ENCODE data around the gene FNDC5.
A peak's percentile ranks its signal among the peaks of the same experiment; 100 is the strongest.

FNDC5 gene

DNA sequence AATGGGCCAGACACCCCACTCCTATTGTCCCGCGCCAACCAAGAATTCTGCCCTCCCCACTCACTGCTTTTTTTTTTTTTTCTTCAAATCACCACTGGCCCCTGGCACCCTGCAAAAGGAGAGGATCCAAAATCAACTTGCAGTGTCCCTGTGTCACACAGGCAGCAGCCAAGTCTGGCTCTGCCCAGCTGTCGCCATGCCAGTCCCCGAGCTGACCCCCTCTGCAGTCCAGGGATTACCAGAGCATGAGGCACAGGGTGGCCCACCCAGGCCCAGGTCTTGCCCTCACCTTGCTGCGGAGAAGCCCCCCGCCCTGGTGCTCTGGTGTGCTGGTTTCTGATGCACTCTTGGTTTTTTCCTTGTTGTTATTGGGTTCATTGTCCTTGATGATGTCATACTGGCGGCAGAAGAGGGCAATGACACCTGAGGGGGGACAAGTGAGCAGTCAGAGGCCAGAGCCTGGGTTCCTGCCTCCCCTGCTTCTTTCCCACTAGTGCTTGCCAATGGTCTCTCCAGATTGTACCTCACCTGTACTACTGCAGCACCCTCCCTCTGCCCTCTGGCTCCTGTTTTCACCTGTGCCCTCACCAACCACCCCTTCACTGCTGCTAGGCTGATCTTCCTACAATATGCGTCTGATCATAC, 6.2 kb downstream of the FNDC5 start:
- no peak for DNase-seq (ENCODE audit: low spot score)

DNA sequence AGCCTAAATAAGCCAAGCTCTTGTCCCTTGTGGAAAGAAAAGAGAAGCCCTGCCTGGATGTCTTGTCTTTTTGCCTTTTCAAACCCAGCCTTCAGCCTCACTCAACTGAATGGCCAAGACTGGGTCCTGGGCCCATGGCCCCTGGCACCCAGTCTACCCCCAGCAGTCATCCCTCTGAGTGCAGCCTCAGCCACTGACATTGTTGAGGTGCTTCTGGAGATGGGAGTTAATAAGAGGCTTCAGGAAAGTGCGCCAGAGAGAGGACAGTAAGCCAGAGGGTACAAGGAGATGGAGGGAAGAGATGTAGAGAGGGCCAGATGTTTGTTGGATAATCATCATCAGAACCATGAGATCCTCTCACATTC, 6.8 kb downstream of the FNDC5 start:
- no peak for DNase-seq (ENCODE audit: low spot score)

DNA sequence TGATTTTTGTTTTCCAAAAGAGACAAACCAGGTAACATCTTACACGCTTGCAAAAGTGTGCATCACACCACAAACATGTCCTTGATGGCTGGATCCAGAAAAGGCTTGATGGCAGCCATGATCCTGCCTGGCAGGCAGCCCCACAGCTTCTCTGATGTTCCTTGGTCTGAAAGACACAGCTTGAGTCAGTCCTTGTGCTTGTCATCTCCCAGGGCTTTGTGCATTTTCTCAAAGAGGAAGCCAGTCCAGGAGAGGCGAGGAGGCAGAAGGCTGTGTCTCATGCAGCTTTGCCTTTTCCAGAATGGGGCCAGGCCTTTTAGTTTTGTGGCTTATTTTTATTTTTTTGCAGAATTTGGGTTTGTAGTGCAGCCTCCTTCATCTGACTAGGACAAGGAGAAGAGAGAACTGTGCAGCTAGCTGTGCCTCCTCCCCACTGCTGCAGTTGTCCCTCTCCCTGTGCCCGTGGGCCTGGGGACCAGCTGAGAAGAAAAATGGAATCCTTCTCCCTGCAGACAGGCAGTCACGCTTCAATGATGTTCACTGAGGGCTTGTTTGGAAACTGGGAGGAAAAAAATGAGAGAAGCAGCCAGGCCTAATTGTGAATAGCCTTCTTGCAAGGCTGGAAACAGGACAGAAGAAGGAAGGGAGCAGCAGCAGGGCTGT, 7.4 kb downstream of the FNDC5 start:
- no peak for DNase-seq (ENCODE audit: low spot score)

DNA sequence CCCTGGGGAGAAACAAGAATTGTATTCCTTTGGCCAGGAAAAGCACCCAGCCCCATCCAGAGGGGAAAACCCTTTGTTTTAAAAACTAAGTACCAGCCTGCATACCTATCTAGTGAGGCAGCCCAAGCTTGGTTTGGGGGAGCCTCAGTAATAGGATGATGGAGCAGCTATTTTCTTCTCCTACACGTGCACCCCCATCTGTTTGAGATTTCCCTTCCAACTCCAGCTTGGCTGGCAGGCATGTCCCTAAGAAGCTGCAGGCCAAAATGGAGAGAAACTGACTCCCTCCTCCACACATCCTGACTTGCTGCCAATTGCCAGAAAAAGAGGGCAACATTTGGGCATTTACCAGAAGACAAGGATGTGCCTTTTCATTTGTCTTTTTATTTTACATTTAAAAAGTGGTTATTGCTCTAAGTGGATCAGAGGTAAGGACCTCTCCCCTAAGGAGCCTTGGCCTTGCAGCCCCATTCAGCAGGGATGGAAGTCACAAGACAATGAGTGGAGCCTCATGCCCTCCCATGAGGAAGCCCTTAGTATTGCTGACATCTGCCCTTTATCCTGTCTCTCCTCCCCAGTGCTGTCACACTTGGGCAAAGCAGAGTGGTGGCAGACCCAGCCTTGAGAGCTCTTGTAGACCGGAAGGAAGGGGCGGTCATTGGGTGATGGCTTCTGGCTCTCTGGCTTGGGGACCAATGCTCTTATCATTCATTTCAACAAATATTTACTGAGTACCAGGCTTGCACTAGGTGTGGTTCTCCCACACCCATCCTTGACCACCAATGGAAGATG, 8.6 kb downstream of the FNDC5 start:
- no peak for DNase-seq (ENCODE audit: low spot score)

DNA sequence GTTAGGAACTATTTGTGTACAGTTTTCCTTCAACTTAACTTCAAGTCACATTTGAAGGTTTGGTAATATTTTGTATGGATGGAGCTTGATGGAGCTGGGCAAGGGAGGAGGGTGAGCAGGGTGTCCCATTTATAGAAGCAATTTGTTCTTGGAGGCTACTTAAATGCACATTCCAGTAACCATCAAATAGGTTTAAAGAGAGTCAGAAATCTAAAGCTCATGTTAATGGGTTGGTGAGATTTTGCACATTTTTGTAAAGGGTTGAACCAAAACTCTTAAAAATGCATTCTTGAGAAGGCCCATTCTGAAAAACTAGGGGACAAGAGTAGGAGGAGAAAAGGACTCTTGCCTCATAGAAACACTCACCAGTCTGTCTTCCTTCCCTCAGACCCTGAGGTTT, 10.1 kb downstream of the FNDC5 start:
- DNase-seq (ENCODE audit: low spot score) = no peak

DNA sequence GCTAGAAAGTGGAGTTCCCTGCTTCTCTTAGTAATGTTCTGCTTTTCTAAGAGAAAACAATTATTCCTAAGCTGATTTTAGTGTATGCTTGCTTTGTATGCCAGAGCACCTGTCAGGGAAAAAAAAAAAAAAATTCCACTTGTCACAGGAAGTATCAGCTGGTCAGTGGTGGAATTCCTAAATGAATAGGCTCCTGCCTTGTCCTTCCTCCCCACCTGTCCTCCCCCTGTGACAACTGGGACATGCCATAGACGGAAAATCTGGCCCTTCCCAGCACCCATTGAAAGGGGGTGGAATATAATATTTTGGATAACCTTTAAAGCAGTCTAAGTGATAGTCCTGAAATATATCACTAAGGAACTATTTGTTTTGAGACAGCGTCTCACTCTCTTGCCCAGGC, 10.8 kb downstream of the FNDC5 start:
- no peak for DNase-seq (ENCODE audit: low spot score)

DNA sequence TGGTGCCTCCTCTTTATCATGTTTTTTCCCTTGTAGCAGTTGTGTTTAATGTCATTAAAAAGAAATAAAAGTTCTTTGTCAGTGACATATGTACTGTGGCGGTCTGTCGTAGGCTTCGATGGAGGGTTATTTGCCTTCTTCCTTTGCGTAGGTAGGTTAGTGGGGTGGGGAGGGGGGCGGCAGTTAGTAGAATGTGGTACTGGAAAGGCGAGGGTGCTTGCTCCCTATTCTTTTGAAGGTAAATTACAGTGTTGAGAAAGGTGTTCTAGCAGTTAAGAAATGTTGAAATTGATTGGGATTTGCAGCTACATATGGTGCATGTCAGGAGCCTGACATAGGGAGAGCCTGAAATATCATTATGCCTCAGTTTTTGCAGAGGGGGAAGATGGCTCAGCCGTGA, 11.9 kb downstream of the FNDC5 start:
- no peak for DNase-seq (ENCODE audit: low spot score)

DNA sequence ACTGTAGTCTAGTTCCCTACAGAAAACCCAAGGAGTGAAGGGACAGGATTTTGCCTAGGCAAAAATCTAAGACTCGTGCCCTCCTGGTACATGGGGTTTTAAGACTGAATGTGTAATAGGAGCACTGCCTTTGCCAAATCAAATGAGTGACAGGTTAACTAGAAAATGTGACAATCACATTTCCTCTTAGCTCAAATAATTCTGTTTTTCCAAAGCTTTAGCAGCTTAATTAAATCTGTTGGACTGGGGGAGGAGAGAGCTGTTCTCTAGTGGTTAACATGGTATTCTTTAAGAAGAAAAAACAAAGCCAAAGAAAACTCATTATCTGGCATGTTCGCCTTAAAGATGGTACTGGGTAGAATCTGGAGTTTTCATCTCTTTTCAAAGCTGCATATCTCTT, 12.6 kb downstream of the FNDC5 start:
- no peak for DNase-seq (ENCODE audit: low spot score)

DNA sequence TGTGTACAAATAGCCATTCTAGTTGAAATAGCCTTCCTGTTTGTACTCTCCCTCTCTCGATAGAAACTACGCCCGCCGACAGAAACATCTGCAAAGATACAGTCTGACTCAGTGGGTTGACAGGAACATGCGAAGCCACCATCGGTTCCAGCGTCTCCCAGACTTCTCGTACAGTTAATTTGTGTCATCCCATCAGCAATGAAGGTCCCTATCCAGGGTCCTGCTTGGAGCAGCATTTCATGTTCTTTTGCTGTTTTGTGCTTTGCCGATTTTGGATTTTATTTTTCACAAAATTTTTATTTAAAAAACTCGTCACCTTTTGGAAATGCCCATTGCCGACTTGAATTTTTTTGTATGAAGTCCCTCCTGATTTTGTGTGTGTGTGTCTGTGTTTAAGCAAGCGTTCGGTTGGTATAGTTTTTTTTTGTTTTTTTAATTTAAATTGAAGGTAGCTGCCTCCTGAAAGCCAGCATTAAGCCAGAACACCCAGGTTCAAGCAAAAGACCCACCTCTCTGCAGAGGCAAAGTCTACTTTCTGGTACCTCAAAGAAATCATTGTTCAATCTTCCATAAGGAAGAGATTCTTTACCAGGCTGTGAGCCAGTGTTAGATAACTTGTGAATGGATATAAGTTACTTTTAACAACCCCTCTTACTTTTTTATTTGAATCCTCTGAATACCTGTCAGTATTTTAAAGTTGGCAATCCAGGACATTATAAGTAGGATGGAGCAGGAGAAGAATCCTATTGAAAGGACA, 14.7 kb downstream of the FNDC5 start:
- no peak for DNase-seq (ENCODE audit: low spot score)

DNA sequence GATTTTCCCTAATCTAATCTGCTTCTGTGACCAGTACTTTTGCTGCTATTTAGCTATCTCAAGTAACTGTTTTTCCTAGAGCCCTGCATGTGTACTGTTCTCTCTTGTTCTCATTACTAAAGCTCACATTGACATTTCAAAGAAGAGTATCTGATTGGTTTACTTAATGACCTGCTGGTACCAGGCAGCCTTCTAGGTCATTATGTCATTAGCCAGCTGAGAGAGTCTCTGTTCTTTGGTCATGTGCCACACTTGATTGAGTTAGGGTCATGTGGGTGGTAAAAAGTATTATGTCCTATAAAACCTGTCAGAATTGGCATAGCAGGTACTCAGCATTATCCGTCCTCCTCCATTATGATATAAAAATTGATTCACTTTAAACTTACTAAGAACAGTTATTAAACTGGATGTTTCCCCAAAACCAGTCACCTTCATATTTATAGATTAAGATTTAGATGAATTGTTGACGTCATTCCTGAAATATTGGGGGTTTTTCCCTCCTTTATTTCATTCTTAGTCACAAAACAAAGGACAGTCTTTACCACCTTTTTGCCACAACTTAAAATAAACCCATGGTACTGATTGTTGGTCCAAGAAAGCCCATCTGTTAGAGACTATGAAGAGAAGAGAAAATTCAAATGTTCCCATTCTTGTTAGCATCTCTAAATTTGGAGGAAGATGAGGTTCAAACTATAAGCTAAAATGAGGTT, 22.2 kb downstream of the FNDC5 start:
- no peak for DNase-seq (ENCODE audit: low spot score)

DNA sequence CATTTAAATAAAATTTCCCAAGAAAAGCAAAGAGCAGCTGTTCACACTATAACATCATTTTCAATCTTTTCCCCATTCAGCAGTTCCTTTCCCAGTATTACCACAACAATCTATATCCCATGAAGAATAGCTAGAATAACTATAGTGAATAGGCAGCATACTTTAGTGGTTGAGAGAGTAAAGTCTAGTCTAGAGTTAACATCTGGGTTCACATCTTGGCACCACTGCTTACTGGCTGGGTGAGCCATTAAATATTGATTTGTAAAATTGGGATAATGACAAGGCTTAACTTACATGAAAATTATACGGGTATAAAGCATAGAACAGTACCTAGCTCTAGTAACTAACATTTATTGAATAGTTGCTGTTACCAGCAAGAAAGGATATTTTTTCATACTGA, 38.8 kb downstream of the FNDC5 start:
- DNase-seq (ENCODE audit: low spot score) = no peak

DNA sequence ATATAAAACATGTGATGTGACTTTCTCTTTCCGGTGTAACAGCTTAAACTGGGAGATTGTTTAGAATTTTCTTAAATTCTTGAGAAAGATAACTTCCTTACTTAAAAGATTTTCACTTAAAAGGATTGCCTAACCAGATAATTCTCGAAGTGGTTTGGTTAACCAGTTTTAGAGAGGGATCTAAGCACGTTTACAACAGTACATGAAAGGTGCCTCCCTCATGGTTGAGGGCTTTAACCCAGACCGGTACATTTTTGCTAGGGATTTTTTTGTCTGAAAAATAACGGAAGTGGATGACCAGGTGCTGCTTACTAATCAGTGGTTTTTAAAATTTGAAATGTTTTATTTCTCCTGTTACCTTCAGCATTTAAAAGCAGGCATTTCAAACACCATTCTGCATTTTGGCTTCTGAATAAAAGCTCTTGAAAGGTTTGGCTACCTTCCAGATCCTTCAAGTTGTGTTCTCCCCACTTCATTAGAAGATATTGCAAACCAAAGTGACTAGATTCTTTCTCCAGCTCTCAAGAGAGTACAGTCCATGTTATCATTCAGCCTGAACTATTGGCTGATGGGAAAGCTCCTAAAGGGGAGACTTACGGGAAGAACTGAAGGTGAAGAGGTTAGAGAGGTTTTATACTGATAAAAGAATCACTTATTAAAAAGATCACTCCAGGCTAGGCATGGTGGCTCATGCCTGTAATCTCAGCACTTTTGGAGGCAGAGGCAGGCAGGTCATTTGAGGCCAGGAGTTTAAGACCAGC, 40.4 kb downstream of the FNDC5 start:
- no peak for DNase-seq (ENCODE audit: low spot score)

DNA sequence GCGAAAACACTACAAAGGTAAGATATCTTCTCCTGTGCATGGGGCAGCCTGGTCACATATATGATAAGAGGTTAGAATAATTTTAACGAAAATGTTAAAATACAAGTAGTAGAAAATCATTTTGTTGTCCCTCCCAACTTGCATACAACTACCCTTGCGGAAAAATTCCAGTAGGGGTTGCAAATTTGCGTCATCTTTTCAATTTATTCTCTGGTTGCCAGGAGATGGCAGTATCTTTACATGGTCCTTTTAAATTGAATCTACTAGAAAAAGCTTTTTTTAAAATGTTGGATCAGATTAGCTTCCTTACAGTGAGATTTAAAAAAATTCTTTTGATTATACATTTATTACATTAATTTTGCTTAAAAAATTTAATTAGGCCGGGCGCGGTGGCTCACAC, 42.4 kb downstream of the FNDC5 start:
- no peak for DNase-seq (ENCODE audit: low spot score)

DNA sequence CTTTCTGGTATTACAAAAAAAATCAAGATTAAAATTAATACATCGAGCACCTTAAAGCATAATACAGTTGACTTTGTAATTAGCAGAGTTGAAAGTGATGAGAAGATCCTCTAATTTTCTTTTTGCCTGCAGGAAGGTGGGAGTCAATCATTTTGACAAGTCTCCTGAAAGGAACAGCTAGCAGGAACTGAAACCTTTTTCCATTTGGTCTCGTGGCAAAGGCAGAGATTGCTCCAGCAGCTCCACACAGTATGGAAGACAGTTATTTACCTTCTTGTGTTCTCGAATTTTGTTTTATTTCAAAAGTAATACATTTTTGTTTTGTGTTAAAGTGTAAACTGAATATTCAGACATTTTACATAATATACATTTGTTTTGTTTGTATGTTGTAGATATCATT, 45.5 kb downstream of the FNDC5 start:
- no peak for DNase-seq (ENCODE audit: low spot score)

DNA sequence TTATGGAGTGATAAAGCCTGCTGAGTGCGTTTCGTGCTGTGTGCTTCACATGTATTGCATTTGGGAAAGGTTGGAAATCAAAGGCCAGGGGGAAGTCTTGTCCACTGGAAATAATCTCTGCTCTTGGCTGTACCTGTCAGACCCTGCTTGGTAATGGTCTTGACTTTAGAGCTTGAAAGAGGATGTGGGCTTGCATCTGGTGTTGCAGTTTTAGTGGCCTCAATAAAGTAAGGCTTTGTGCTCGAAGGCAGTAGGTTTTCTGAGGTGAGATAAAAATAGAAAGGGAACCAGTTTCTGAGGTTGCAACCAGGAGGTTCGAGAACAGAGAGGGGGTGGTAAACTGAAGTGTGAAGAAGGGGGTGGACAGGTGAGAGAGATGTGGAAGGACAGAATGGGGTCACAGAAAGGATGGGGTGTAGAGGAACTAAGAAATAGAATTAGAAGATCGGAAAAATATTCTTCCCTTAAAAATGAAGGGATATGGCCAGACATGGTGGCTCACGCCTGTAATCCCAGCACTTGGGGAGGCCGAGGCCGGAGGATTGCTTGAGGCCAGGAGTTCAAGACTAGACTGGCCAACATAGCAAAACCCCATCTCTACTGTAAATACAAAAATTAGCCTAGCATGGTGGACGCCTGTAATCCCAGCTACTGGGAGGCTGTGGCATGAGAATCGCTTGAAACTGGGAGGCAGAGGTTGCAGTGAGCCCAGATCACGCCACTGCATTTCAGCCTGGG, 51.7 kb downstream of the FNDC5 start:
- no peak for DNase-seq (ENCODE audit: low spot score)

DNA sequence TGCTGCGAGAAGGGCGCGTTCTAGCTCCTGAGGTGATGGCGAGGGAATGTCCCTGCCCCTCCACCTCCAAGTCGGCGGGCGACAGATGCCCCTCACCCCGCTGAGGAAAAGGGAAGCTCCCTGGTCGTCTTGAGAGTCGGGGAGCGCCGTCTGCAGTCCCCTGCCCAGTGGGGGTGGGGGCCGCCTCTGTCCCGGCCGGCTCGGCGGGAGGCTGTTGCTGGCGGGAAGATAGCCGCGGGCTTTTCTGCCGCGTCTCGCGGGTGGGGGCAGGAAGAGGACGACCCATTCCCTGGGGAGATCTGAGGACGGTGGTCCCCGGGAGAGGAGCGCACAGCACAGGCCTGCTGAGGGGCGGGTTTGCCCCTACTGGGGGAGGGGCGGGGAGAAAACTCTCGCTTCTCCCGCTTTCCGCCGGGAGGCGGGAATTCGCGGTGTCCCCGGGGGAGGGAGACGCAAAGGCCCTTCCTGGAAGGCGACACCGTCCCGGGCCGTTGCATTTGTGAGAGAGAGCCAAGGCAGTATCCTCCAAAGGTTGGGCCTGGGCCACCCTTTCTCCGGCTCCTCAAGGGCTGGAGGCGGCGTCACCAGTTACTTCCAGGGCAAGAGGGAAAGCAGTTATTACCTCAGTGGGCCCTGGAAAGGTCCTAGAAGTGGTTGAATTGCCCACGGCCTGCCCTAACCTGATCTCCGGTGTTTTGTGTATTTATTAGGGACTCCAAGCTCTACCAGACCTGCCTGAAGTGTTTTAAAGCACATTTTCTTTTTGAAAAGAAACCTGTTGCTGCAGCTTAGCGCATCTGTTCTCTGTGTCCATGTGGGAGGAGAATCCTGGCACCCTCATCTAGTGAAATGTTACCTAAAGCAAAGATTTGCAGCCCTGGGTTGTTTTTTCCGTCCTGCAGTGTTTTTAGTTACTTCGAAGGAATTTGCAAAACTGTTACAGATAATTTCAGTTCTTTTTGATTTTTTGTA, 52.6 kb downstream of the FNDC5 start:
- DNase-seq (ENCODE audit: low spot score) = peak; percentile 39

DNA sequence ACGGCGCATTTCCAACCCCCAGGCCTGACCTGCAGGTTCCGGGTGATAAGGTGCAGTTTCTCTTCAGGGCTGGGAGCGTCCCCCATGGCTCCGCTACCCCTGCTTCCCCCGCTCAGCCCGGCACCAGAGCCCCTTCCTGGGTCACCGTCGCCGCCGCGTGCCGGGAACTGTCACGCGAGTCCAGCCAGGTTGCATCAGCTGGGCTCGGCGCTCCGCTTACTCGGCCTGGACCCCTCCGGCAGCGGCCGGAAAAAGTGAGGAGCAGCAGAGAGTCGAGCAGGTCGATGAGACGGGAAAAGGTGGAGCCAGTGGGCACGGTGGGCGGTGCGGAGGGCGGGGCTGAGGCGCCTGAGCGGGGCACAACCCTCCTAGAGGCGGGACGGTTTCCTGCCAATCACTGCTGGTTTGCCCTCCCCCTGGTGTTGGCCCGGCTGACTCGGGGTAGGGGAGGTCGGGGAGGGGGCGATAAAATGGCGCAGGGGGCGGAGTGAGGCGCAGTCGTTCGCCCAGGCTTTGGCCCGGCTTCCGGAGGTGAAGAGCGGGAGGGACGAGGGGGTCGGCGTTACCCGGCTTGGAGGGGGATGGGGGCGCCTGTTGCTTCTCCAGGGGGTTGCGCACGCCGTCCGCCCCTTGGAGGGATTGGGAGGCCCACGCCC, 53.4 kb downstream of the FNDC5 start, which contains the start of the genes S100PBP and YARS1:
Gene S100PBP (plus strand): TSS at position 495 of the 656 bp plus-strand sequence. CDS start 8,447 bp downstream, outside the sequence.
Gene YARS1 (minus strand): TSS at position 200 of the 656 bp plus-strand sequence. CDS start 114 bp downstream, at position 86.
- peak; percentile 97 for DNase-seq (ENCODE audit: low spot score)

DNA sequence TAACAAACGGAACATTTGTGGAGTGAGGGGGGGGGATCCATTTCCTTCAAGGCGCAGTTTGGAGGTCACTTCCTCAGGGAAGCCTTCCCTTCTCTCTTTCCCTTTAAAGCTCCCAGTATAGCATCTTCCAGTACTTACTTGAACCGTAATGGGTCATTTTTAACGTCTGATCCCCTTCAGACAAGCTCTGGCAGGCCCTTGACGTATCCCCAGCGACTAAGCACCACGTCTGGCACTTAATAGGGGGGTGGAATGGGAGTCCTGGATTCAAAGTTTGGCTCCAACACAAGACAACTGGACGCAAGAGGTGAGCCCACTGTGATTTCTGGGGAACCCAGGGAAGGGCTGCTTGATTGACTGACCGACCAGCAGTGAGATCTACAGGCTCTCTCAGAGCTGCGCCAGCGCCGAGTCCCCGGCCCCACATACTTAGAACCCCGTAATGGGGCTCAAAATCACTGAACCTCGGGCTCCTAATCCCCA, 54.0 kb downstream of the FNDC5 start:
- DNase-seq (ENCODE audit: low spot score) = peak; percentile 34

Data from hematopoietic multipotent progenitor cell treated with erythropoietin and hydrocortisone succinate and interleukin-3 and kit ligand, for 15 days (in vitro differentiated cells).